Daoy (cell line): Measurements from ENCODE around the gene VAT1L. TPM values are rescaled to one million over a fixed set of nuclear protein-coding genes. Genes with fewer than 3 reads are reported as not detected.

Experiments
- DNase-seq: peaks from one replicate; pipeline ENCODE4 v3.0.0-alpha.2; 2015; ENCODE audit warnings: low read depth
- total RNA-seq: library from RNA; depleted of rRNA; stranded (reverse); fragments of >200 nt; shearing (Covaris generic); gene quantifications from 2 replicates; pipeline ENCODE4 v1.2.3, GENCODE V29; 2014

VAT1L gene
- total RNA-seq, 1 experiment from 2014 or later, result 1.7 TPM

- no peak for DNase-seq
Observed at GRCh38 chr16:77868052-77868451, 79.7 kb downstream of the VAT1L start.

- no peak for DNase-seq
Observed at GRCh38 chr16:77868478-77868877, 80.1 kb downstream of the VAT1L start.

- DNase-seq, result no peak
Observed at GRCh38 chr16:77869997-77870813, 81.8 kb downstream of the VAT1L start.

- DNase-seq, result no peak
Observed at GRCh38 chr16:77871932-77872331, 83.6 kb downstream of the VAT1L start.

GRCh38 chr16:77873066-77873465 lies 84.7 kb downstream of the VAT1L start:
- DNase-seq, result no peak

GRCh38 chr16:77874347-77874746 lies 86.0 kb downstream of the VAT1L start:
- DNase-seq, result no peak

GRCh38 chr16:77876776-77877175 lies 88.4 kb downstream of the VAT1L start:
- DNase-seq, result no peak

GRCh38 chr16:77877712-77878347 lies 89.5 kb downstream of the VAT1L start:
- DNase-seq, result peak; percentile 70

GRCh38 chr16:77881355-77882030 lies 93.1 kb downstream of the VAT1L start:
- DNase-seq, result no peak

GRCh38 chr16:77882358-77882757 lies 94.0 kb downstream of the VAT1L start:
- no peak for DNase-seq

GRCh38 chr16:77885571-77886295 lies 97.4 kb downstream of the VAT1L start:
- DNase-seq, result no peak

- DNase-seq, result no peak
Observed at GRCh38 chr16:77888871-77889270, 100.5 kb downstream of the VAT1L start.

GRCh38 chr16:77890075-77890474 lies 101.7 kb downstream of the VAT1L start:
- DNase-seq, result no peak

GRCh38 chr16:77894162-77894561 lies 105.8 kb downstream of the VAT1L start:
- DNase-seq, result no peak

GRCh38 chr16:77895962-77896361 lies 107.6 kb downstream of the VAT1L start:
- DNase-seq, result no peak

GRCh38 chr16:77896415-77897128 lies 108.2 kb downstream of the VAT1L start:
- peak; percentile 55 for DNase-seq

- DNase-seq, result no peak
Observed at GRCh38 chr16:77897129-77897437, 108.7 kb downstream of the VAT1L start.

- DNase-seq, result no peak
Observed at GRCh38 chr16:77897831-77898605, 109.7 kb downstream of the VAT1L start.

GRCh38 chr16:77898671-77899211 lies 110.4 kb downstream of the VAT1L start:
- DNase-seq, result peak; percentile 27

GRCh38 chr16:77899416-77899815 lies 111.1 kb downstream of the VAT1L start:
- no peak for DNase-seq
